HEK293 (cell line): Measurements from ENCODE around the gene OR8H3.

ENCODE experiments used
- CTCF ChIA-PET: fragments of 350-600 bp; formaldehyde crosslinking; extraction: SDS; loops from one replicate; lab custom pipeline; 2021; ENCODE audit warnings: antibody characterized with exemption; lab: Yijun Ruan, JAX
- POLR2A ChIA-PET: fragments of 300-600 bp; formaldehyde crosslinking; extraction: SDS; loops from one replicate; lab custom pipeline; 2020; ENCODE audit warnings: antibody characterized with exemption, inconsistent platforms; lab: Yijun Ruan, JAX
- H3K27ac ChIP-seq: fragments of 200-500 bp; sonication (Bioruptor generic); 2 replicates; pipeline ENCODE4 v1.5.1; 2014; ENCODE audit warnings: low read depth, low read length, control low read depth, inconsistent platforms; ENCODE audit errors: extremely low read depth
- H3K36me3 ChIP-seq, 2 experiments: fragments of 200-500 bp in 1 of 2; sonication (Bioruptor generic) in 1 of 2; 1 replicate in 1 of 2; 2 replicates in 1 of 2; pipeline ENCODE4 v1.5.1; 2014 to 2017; ENCODE audit warnings: inconsistent platforms in 2 of 2, low read length in 2 of 2; ENCODE audit not compliant: control insufficient read depth in 2 of 2, insufficient read depth in 1 of 2
- H3K4me1 ChIP-seq: fragments of 200-500 bp; sonication (Bioruptor generic); 2 replicates; pipeline ENCODE4 v1.5.1; 2014; ENCODE audit warnings: mild to moderate bottlenecking, low read length, inconsistent platforms; ENCODE audit not compliant: control insufficient read depth, insufficient read depth
- H3K4me3 ChIP-seq: 2 replicates; pipeline ENCODE4 v1.5.1; 2011; ENCODE audit warnings: low read depth, mild to moderate bottlenecking, control low read depth, low read length, moderate library complexity
- H3K9me3 ChIP-seq: fragments of 200-500 bp; sonication (Bioruptor generic); 2 replicates; pipeline ENCODE4 v1.5.1; 2014; ENCODE audit warnings: low read depth, low read length, inconsistent platforms; ENCODE audit not compliant: control insufficient read depth, insufficient read depth
- GLI4 ChIP-seq: fragments of 450-650 bp; formaldehyde crosslinking; IDR thresholded peaks from 2 replicates; pipeline ENCODE4 v1.5.1; 2016; ENCODE audit warnings: missing biosample characterization, missing genetic modification characterization
- HOXC10 ChIP-seq: sonication (generic); formaldehyde crosslinking; IDR thresholded peaks from 2 replicates; pipeline ENCODE4 v1.8.1; 2023; ENCODE audit warnings: mild to moderate bottlenecking, missing genetic modification reagents
- HOXD13 ChIP-seq: sonication (generic); formaldehyde crosslinking; IDR thresholded peaks from 2 replicates; pipeline ENCODE4 v1.8.0; 2022; ENCODE audit warnings: missing genetic modification reagents, borderline replicate concordance
- SETDB1 ChIP-seq: IDR thresholded peaks from one replicate; pipeline ENCODE4 v1.6.1; 2017; ENCODE audit warnings: mild to moderate bottlenecking, low read length, moderate library complexity, mixed read lengths; ENCODE audit not compliant: insufficient read length
- WT1 ChIP-seq: fragments of 450-650 bp; formaldehyde crosslinking; IDR thresholded peaks from 2 replicates; pipeline ENCODE4 v1.5.1; 2016; ENCODE audit warnings: missing biosample characterization, missing genetic modification characterization
- ZEB2 ChIP-seq: fragments of 450-650 bp; formaldehyde crosslinking; IDR thresholded peaks from 2 replicates; pipeline ENCODE4 v1.5.1; 2016; ENCODE audit warnings: missing biosample characterization, missing genetic modification characterization
- ZNF10 ChIP-seq: fragments of 450-650 bp; formaldehyde crosslinking; IDR thresholded peaks from 2 replicates; pipeline ENCODE4 v1.5.1; 2017; ENCODE audit warnings: missing biosample characterization, missing genetic modification characterization
- ZNF146 ChIP-seq: fragments of 450-650 bp; formaldehyde crosslinking; IDR thresholded peaks from 2 replicates; pipeline ENCODE4 v1.5.1; 2016; ENCODE audit warnings: missing biosample characterization, missing genetic modification characterization
- ZNF23 ChIP-seq: fragments of 450-650 bp; formaldehyde crosslinking; IDR thresholded peaks from 2 replicates; pipeline ENCODE4 v1.5.1; 2016; ENCODE audit warnings: missing biosample characterization, missing genetic modification characterization, borderline replicate concordance
- ZNF426 ChIP-seq: fragments of 450-650 bp; formaldehyde crosslinking; IDR thresholded peaks from 2 replicates; pipeline ENCODE4 v1.5.1; 2017; ENCODE audit warnings: missing biosample characterization, missing genetic modification characterization, mild to moderate bottlenecking, inconsistent platforms, moderate library complexity
- ZSCAN30 ChIP-seq: fragments of 450-650 bp; IDR thresholded peaks from 2 replicates; pipeline ENCODE4 v1.5.1; 2018; ENCODE audit warnings: missing biosample characterization, mild to moderate bottlenecking, missing genetic modification characterization, moderate library complexity
- TF ChIP-seq, protein P1 (sequence below): fragments of 450-650 bp; formaldehyde crosslinking; conservative IDR thresholded peaks from 2 replicates; pipeline ENCODE4 v1.5.1; 2016; ENCODE audit warnings: low read depth, missing biosample characterization, missing genetic modification characterization
- TF ChIP-seq, protein P2 (sequence below): fragments of 450-650 bp; formaldehyde crosslinking; IDR thresholded peaks from 2 replicates; pipeline ENCODE4 v1.5.1; 2016; ENCODE audit warnings: missing biosample characterization, missing genetic modification characterization, low read depth
- TF ChIP-seq, protein P3 (sequence below): fragments of 450-650 bp; formaldehyde crosslinking; IDR thresholded peaks from 2 replicates; pipeline ENCODE4 v1.5.1; 2016; ENCODE audit warnings: missing biosample characterization, missing genetic modification characterization, borderline replicate concordance
- TF ChIP-seq, protein P4 (sequence below): fragments of 450-650 bp; formaldehyde crosslinking; IDR thresholded peaks from 2 replicates; pipeline ENCODE4 v1.5.1; 2016; ENCODE audit warnings: missing biosample characterization, missing genetic modification characterization
- TF ChIP-seq, protein P5 (sequence below): fragments of 450-650 bp; formaldehyde crosslinking; IDR thresholded peaks from 2 replicates; pipeline ENCODE4 v1.5.1; 2016; ENCODE audit warnings: missing biosample characterization, missing genetic modification characterization
- TF ChIP-seq, protein P6 (sequence below): fragments of 450-650 bp; formaldehyde crosslinking; IDR thresholded peaks from 2 replicates; pipeline ENCODE4 v1.5.1; 2016; ENCODE audit warnings: missing biosample characterization, missing genetic modification characterization
- TF ChIP-seq, protein P7 (sequence below): fragments of 450-650 bp; formaldehyde crosslinking; IDR thresholded peaks from 2 replicates; pipeline ENCODE4 v1.5.0; 2017; ENCODE audit warnings: missing biosample characterization, missing genetic modification characterization, borderline replicate concordance

Gene OR8H3

DNA sequence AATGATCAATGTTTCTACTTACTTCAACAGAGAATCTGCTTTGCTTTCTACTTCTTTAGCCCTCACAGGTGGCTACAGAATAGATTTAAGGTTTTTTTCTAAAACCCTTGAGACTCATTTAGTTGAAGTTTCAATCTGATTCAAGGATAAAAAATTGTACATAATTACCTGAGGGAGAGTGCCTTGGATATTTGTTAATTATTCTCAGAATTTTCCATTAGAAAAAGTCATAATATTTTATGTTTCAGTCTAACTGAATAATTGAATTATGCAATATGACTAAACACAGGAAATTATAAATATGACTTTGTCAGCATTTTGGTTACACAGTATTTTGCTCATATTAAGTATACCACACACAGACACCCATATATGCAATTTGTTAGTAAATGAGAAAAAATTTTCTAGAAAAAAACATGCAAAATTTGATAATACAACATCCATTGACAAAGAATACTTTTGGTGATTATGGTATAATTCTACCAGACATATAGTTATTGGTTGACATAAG is 18.0 kb downstream of the OR8H3 start, which contains the start of gene OR8J3:
TSS of gene OR8J3 (minus strand) at position 51 of the 511 bp plus-strand sequence. CDS start 2,483 bp downstream, outside the sequence.
- CTCF ChIA-PET: no interaction called here
- Histone ChIP-seq H3K9me3 (no peaks in the 10 kb centered on the region), H3K4me3 (no peak within 1 kb of the TSS), H3K36me3 (no peaks in the 10 kb centered on the region), H3K4me1 (no peaks in the 10 kb centered on the region), H3K27ac (no peak within 1 kb of the TSS)
- TF ChIP-seq, protein P1, sequence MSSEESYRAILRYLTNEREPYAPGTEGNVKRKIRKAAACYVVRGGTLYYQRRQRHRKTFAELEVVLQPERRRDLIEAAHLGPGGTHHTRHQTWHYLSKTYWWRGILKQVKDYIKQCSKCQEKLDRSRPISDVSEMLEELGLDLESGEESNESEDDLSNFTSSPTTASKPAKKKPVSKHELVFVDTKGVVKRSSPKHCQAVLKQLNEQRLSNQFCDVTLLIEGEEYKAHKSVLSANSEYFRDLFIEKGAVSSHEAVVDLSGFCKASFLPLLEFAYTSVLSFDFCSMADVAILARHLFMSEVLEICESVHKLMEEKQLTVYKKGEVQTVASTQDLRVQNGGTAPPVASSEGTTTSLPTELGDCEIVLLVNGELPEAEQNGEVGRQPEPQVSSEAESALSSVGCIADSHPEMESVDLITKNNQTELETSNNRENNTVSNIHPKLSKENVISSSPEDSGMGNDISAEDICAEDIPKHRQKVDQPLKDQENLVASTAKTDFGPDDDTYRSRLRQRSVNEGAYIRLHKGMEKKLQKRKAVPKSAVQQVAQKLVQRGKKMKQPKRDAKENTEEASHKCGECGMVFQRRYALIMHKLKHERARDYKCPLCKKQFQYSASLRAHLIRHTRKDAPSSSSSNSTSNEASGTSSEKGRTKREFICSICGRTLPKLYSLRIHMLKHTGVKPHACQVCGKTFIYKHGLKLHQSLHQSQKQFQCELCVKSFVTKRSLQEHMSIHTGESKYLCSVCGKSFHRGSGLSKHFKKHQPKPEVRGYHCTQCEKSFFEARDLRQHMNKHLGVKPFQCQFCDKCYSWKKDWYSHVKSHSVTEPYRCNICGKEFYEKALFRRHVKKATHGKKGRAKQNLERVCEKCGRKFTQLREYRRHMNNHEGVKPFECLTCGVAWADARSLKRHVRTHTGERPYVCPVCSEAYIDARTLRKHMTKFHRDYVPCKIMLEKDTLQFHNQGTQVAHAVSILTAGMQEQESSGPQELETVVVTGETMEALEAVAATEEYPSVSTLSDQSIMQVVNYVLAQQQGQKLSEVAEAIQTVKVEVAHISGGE: no peak
- TF ChIP-seq SETDB1 (no peak), ZSCAN30 (tag by site-specific recombination) (no peak), HOXC10 (no peak), WT1 (tag by site-specific recombination) (no peak), ZNF146 (tag by site-specific recombination) (no peak), HOXD13 (CRISPR knock-in tag) (no peak), ZNF426 (tag by site-specific recombination) (no peak), ZNF10 (no peak), ZNF23 (tag by site-specific recombination) (no peak), GLI4 (tag by site-specific recombination) (no peak), ZEB2 (no peak)
- TF ChIP-seq, protein P2, sequence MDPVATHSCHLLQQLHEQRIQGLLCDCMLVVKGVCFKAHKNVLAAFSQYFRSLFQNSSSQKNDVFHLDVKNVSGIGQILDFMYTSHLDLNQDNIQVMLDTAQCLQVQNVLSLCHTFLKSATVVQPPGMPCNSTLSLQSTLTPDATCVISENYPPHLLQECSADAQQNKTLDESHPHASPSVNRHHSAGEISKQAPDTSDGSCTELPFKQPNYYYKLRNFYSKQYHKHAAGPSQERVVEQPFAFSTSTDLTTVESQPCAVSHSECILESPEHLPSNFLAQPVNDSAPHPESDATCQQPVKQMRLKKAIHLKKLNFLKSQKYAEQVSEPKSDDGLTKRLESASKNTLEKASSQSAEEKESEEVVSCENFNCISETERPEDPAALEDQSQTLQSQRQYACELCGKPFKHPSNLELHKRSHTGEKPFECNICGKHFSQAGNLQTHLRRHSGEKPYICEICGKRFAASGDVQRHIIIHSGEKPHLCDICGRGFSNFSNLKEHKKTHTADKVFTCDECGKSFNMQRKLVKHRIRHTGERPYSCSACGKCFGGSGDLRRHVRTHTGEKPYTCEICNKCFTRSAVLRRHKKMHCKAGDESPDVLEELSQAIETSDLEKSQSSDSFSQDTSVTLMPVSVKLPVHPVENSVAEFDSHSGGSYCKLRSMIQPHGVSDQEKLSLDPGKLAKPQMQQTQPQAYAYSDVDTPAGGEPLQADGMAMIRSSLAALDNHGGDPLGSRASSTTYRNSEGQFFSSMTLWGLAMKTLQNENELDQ: no peak
- TF ChIP-seq, protein P3, sequence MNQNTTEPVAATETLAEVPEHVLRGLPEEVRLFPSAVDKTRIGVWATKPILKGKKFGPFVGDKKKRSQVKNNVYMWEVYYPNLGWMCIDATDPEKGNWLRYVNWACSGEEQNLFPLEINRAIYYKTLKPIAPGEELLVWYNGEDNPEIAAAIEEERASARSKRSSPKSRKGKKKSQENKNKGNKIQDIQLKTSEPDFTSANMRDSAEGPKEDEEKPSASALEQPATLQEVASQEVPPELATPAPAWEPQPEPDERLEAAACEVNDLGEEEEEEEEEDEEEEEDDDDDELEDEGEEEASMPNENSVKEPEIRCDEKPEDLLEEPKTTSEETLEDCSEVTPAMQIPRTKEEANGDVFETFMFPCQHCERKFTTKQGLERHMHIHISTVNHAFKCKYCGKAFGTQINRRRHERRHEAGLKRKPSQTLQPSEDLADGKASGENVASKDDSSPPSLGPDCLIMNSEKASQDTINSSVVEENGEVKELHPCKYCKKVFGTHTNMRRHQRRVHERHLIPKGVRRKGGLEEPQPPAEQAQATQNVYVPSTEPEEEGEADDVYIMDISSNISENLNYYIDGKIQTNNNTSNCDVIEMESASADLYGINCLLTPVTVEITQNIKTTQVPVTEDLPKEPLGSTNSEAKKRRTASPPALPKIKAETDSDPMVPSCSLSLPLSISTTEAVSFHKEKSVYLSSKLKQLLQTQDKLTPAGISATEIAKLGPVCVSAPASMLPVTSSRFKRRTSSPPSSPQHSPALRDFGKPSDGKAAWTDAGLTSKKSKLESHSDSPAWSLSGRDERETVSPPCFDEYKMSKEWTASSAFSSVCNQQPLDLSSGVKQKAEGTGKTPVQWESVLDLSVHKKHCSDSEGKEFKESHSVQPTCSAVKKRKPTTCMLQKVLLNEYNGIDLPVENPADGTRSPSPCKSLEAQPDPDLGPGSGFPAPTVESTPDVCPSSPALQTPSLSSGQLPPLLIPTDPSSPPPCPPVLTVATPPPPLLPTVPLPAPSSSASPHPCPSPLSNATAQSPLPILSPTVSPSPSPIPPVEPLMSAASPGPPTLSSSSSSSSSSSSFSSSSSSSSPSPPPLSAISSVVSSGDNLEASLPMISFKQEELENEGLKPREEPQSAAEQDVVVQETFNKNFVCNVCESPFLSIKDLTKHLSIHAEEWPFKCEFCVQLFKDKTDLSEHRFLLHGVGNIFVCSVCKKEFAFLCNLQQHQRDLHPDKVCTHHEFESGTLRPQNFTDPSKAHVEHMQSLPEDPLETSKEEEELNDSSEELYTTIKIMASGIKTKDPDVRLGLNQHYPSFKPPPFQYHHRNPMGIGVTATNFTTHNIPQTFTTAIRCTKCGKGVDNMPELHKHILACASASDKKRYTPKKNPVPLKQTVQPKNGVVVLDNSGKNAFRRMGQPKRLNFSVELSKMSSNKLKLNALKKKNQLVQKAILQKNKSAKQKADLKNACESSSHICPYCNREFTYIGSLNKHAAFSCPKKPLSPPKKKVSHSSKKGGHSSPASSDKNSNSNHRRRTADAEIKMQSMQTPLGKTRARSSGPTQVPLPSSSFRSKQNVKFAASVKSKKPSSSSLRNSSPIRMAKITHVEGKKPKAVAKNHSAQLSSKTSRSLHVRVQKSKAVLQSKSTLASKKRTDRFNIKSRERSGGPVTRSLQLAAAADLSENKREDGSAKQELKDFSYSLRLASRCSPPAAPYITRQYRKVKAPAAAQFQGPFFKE: no peak
- TF ChIP-seq, protein P4, sequence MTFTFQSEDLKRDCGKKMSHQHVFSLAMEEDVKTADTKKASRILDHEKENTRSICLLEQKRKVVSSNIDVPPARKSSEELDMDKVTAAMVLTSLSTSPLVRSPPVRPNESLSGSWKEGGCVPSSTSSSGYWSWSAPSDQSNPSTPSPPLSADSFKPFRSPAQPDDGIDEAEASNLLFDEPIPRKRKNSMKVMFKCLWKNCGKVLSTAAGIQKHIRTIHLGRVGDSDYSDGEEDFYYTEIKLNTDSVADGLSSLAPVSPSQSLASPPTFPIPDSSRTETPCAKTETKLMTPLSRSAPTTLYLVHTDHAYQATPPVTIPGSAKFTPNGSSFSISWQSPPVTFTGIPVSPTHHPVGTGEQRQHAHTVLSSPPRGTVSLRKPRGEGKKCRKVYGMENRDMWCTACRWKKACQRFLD (tag by site-specific recombination): no peak
- TF ChIP-seq, protein P5, sequence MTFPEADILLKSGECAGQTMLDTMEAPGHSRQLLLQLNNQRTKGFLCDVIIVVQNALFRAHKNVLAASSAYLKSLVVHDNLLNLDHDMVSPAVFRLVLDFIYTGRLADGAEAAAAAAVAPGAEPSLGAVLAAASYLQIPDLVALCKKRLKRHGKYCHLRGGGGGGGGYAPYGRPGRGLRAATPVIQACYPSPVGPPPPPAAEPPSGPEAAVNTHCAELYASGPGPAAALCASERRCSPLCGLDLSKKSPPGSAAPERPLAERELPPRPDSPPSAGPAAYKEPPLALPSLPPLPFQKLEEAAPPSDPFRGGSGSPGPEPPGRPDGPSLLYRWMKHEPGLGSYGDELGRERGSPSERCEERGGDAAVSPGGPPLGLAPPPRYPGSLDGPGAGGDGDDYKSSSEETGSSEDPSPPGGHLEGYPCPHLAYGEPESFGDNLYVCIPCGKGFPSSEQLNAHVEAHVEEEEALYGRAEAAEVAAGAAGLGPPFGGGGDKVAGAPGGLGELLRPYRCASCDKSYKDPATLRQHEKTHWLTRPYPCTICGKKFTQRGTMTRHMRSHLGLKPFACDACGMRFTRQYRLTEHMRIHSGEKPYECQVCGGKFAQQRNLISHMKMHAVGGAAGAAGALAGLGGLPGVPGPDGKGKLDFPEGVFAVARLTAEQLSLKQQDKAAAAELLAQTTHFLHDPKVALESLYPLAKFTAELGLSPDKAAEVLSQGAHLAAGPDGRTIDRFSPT (tag by site-specific recombination): no peak
- TF ChIP-seq, protein P6, sequence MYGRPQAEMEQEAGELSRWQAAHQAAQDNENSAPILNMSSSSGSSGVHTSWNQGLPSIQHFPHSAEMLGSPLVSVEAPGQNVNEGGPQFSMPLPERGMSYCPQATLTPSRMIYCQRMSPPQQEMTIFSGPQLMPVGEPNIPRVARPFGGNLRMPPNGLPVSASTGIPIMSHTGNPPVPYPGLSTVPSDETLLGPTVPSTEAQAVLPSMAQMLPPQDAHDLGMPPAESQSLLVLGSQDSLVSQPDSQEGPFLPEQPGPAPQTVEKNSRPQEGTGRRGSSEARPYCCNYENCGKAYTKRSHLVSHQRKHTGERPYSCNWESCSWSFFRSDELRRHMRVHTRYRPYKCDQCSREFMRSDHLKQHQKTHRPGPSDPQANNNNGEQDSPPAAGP (tag by site-specific recombination): no peak
- TF ChIP-seq, protein P7, sequence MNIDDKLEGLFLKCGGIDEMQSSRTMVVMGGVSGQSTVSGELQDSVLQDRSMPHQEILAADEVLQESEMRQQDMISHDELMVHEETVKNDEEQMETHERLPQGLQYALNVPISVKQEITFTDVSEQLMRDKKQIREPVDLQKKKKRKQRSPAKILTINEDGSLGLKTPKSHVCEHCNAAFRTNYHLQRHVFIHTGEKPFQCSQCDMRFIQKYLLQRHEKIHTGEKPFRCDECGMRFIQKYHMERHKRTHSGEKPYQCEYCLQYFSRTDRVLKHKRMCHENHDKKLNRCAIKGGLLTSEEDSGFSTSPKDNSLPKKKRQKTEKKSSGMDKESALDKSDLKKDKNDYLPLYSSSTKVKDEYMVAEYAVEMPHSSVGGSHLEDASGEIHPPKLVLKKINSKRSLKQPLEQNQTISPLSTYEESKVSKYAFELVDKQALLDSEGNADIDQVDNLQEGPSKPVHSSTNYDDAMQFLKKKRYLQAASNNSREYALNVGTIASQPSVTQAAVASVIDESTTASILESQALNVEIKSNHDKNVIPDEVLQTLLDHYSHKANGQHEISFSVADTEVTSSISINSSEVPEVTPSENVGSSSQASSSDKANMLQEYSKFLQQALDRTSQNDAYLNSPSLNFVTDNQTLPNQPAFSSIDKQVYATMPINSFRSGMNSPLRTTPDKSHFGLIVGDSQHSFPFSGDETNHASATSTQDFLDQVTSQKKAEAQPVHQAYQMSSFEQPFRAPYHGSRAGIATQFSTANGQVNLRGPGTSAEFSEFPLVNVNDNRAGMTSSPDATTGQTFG (tag by site-specific recombination): no peak
- POLR2A ChIA-PET: no interaction called here
